Stomach (tissue), 4 donors: ENCODE results near the gene NELL1.

Experiments
- EP300 ChIP-seq: sonication (generic); formaldehyde crosslinking; IDR thresholded peaks from one replicate; pipeline ENCODE4 v1.6.1; 2017; ENCODE audit warnings: antibody characterized with exemption
- POLR2A ChIP-seq, 4 donors: fragments of 450-650 bp; IDR thresholded peaks; one replicate each; pipeline ENCODE4 v1.6.1; 2016; ENCODE audit warnings: antibody characterized with exemption in 4 of 4, control low read depth in 2 of 4, mild to moderate bottlenecking in 1 of 4, moderate library complexity in 1 of 4
- TF ChIP-seq, protein P1 (sequence below), 7 experiments: fragments of 450-650 bp in 4 of 7; fragments of 200-600 bp in 3 of 7; sonication (generic) in 3 of 7; IDR thresholded peaks; one replicate each; pipeline ENCODE4 v1.5.1; 2016 to 2019; ENCODE audit warnings: antibody characterized with exemption in 7 of 7, control low read depth in 2 of 7, mild to moderate bottlenecking in 1 of 7

DNA sequence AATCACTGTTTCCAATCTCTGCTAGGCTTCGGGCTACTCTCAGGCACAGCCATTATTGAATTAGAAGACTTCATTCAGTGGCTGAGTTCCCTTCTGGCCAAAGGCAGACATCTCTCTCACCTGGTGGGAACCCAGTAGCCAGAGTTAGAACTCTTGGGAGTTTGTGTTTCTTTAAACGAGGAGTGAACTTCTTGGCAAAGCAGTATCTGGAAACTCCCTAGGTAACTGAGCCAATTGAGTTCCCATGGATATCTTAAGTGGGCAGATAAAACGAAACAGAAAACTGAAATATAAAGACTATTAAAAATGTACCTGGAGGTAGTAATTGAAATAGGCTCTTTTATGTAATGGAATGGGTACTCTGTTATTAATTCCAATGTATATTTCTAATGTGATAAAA is 125.6 kb downstream of the NELL1 start:
- TF ChIP-seq, protein P1, sequence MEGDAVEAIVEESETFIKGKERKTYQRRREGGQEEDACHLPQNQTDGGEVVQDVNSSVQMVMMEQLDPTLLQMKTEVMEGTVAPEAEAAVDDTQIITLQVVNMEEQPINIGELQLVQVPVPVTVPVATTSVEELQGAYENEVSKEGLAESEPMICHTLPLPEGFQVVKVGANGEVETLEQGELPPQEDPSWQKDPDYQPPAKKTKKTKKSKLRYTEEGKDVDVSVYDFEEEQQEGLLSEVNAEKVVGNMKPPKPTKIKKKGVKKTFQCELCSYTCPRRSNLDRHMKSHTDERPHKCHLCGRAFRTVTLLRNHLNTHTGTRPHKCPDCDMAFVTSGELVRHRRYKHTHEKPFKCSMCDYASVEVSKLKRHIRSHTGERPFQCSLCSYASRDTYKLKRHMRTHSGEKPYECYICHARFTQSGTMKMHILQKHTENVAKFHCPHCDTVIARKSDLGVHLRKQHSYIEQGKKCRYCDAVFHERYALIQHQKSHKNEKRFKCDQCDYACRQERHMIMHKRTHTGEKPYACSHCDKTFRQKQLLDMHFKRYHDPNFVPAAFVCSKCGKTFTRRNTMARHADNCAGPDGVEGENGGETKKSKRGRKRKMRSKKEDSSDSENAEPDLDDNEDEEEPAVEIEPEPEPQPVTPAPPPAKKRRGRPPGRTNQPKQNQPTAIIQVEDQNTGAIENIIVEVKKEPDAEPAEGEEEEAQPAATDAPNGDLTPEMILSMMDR (IDR thresholded peaks at IDR 0.05), result no peak
- no peak for TF ChIP-seq EP300
- TF ChIP-seq POLR2A (IDR thresholded peaks at IDR 0.05), result no peak
